ENCODE results near the gene ADAMTS17.

Gene ADAMTS17

DNA sequence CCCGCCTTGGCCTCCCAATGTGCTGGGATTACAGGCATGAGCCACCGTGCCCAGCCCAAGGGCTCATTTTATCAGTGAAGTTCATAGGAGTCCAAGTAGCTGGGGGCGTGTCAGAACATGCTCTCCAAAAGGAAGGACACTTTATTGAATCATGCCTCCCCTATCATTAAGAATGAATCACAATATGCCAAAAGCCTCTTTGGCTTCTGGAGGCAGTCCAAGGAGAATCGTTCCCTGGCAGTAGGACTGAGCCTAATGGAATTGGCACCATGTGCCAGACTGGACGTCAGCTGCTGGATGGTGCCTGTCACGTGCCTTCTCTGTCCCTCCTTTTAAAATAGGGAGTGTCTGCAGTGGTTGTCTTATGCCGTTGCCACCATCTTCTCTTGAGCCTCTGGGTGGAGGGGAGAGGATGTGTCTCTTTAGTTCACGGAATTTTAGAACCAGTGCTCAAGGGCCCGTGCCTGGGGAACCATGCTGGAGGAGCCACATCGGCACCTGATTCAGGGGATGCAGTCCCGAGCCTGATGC, 373.9 kb downstream of the ADAMTS17 start:
- no peak for TF ChIP-seq CTCF (IDR thresholded peaks at IDR 0.05; ENCODE audit: low read depth, low read length, missing control alignments)
- no peak for DNase-seq (ENCODE audit: low read depth)
- H3K4me3 ChIP-seq (ENCODE audit: low read depth, low read length) = no peak overlapping the region

DNA sequence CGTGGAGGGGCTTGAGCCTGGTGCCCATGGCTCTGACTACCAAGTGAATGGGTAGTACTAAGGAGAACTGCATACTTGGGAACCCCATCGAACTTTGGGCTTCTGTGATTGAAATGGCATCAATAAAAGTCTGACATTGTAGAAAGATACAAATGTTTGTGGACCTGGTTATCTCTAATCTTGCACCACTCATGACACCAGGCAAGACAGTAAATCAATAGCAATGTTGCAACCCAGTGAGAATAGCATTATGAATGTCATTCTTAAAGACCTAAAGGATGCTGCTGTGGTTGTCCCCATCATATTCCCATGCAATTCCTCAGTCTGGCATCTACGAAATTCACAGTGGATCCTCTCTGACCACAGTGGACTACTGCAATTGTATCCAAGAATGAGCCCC, 375.0 kb downstream of the ADAMTS17 start:
- DNase-seq (ENCODE audit: low read depth) = no peak
- TF ChIP-seq CTCF (IDR thresholded peaks at IDR 0.05; ENCODE audit: low read depth, low read length, missing control alignments) = no peak
- H3K4me3 ChIP-seq (ENCODE audit: low read depth, low read length) = no peak overlapping the region

DNA sequence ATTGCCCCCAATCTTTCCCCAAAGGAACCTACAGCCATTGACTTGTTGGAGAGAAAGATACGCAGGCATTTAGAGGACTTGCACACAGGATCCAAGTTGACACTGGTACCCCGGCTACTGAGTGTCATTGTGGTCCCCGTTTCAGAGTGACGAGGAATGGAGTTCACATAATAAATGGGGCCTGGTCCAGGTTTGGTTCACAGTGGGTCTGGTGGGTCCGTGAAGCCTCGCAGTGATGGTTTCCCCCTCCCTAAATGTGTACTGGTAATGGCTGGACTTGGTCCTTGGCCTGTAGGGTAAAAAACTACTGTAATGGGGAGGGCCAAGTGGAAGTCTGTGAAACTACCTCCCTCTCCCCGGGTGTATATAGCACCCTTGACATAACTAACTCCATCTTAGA, 376.4 kb downstream of the ADAMTS17 start:
- TF ChIP-seq CTCF (IDR thresholded peaks at IDR 0.05; ENCODE audit: low read depth, low read length, missing control alignments) = no peak
- no peak overlapping the region for H3K4me3 ChIP-seq (ENCODE audit: low read depth, low read length)
- no peak for DNase-seq (ENCODE audit: low read depth)

GRCh38 chr15:99963976-99964375, 377.8 kb downstream of the ADAMTS17 start:
- TF ChIP-seq CTCF (IDR thresholded peaks at IDR 0.05; ENCODE audit: low read depth, low read length, missing control alignments) = no peak
- H3K4me3 ChIP-seq (ENCODE audit: low read depth, low read length) = no peak overlapping the region
- DNase-seq (ENCODE audit: low read depth) = no peak

- no peak overlapping the region for H3K4me3 ChIP-seq (ENCODE audit: low read depth, low read length)
- no peak for DNase-seq (ENCODE audit: low read depth)
- no peak for TF ChIP-seq CTCF (IDR thresholded peaks at IDR 0.05; ENCODE audit: low read depth, low read length, missing control alignments)
Observed at GRCh38 chr15:99963096-99963825, 378.5 kb downstream of the ADAMTS17 start.

DNA sequence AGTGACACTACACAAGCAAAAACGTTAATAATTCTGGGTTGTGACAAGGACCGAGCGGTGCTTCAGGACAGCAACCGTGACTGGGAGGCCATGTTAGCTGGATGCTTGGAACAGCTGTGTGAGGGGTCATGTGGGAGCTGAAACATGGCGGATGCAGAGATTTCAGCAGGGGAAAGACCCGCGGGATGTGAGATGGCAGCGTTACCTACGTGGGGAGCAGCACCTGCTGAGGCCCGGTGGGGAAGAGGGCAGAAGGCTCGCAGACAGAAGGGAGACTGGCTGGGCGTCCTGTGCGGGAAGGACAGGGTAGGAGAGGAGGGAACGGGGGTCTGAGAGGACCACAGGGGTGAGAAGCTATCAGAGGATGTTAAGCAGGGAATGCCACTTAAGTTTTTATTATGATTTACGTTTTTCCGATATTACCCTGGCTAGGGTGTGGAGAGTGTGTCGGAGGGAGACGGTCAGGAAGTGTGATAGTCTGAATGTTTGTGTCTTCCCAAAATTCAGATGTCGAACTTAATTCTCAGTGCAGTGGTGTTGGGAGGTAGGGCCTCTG, 379.7 kb downstream of the ADAMTS17 start:
- no peak overlapping the region for H3K4me3 ChIP-seq (ENCODE audit: low read depth, low read length)
- no peak for DNase-seq (ENCODE audit: low read depth)
- no peak for TF ChIP-seq CTCF (IDR thresholded peaks at IDR 0.05; ENCODE audit: low read depth, low read length, missing control alignments)

Data from GM12864 (cell line).